Activated naive CD4-positive, alpha-beta T cell (primary cell): ENCODE results near the gene TMEM25.
"Not testable (repeated sequence)": the region's sequence is repeated elsewhere in the genome, so short reads cannot be mapped to it uniquely, and the experiment has no call there.

Source experiments
- DNase-seq, 4 experiments: peaks; one replicate each; lab custom pipeline; 2025; lab: John Stamatoyannopoulos, UW

The TMEM25 gene

DNA sequence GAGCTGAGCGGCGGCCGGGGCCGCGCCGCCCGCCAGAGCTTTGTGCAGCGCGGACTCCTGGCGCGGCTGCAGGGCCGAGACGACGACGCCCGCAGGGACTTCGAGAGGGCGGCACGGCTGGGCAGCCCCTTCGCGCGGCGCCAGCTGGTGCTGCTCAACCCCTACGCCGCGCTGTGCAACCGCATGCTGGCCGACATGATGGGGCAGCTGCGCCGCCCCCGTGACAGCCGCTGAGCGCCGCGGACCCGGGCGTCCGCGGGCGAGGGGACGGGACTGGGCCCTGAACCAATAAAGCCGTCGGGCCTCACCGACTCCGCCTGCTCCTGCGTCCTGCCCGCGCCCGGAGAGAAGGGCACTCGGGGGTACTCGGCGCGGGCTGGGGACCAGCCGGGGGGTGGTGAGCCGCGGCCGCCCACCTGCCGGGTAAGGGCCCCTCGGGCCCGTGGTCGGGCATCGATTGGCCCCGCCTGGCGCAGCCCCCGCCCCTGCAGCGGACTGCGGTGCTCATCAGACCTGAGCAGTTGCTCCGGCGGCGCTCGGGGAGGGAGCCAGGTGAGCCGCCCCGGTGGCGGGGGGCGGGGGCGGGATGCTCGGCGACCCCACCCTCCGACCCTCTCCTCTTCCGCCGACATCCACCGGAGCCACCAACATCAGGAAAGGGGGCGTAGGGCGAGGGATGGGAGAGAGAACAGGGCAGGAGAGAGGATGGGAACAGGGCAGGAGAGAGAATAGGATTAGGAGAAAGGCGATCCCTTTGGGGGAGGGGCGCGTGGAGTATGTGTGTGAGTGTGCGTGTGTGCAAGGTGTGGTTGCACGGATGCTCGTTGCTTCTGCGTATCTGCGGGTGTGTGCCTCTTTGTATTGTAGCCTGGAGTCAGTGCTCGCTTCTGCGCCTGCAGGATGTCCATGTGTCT lies at the start of gene TMEM25:
TMEM25 (plus strand) TSS at position 510 of the 914 bp plus-strand sequence. CDS start 610 bp downstream, outside the sequence.
- DNase-seq, result peak; percentile 36 to 70 (median 50)

DNA sequence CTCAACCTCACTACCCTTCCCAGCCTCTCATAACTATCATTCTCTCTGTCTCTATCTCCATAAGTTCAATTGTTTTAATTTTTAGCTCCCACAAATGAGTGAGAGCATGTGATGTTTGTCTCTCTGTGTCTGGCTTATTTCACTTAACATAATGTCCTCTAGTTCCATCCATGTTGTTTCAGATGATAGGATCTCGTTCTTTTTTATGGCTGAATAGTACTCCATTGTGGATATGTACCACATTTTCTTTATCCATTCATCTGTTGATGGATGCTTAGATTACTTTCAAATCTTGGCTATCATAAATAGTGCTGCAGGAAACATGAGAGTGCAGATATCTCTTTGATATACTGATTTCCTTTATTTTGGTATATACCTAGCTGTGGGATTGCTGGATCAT lies 49.8 kb upstream of the TMEM25 start:
- DNase-seq, result not testable (repeated sequence)

DNA sequence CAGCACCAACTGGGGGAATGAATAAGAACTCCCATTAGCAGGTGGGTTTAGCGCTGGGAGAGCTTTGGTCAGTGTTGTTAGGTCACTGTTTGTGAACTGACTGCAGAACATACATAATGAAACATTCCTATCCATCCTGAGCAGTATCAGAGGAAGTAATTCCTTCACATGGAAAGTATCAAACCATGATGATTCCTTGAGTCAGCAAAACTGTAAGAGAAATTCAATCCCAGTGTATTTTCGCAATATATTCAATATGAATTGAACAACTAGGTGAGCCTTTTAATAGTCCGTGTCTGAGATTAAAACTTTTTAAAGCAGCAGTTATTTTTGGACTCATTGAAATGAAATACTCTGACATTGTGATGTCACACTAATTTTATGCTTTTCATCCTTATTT lies 46.6 kb upstream of the TMEM25 start:
- DNase-seq, result no peak

DNA sequence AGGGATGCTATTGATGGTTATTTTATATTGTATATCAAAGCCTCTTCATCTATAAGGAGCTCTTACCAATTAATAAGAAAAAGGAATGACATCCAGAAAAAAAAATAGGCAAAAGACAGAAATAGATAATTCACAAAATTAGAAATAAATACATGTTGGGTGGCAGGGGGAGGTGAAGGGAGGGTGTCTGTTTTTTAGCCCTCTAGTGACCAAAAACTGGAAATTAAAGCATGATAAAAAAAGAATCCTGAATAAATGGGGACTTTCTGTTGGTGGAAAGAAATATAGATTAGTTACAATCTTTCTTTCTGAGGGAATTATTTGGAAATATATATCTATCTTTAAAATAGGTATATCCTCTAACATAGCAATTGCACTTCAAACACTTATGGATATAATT lies 45.7 kb upstream of the TMEM25 start:
- no peak for DNase-seq

DNA sequence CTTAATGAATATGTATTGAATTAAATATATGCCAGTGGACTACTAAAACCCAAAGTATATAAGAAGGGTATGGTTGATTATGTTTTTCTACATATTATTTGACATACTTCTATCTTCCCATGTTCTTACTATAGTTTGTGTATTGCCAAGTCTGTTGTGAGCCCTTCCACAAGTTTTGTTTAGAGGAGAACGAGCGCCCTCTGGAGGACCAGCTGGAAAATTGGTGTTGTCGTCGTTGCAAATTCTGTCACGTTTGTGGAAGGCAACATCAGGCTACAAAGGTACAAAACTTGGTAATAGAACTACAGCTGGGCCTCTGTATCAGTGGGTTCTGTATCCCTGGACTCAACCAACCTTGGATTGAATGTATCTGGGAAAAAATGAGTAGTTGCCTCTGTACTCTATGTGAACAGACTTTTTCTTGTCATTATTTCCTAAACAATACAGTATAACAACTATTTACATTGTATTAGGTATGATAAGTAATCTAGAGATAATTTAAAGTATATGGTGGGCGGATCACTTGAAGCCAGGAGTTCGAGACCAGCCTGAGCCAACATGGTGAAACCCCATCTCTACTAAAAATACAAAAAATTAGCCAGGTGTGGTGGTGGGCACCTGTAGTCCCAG lies 42.4 kb upstream of the TMEM25 start:
- peak; percentile 34 to 69 (median 48) for DNase-seq

DNA sequence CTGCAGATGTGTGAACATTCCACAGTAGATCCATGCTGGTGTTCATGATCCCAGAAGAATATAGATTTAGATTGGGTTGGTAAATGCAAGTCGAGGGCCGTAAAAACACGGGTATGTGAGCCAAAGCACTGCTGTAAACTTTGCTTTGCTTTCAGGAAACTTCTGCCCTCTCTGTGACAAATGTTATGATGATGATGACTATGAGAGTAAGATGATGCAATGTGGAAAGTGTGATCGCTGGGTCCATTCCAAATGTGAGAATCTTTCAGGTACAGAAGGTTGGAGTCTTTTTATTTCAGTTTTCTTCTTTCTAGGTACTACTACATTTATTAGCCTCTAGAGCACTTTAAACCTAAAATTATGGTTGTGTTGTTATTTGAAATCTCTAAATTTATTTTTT lies 40.0 kb upstream of the TMEM25 start:
- DNase-seq, result no peak

DNA sequence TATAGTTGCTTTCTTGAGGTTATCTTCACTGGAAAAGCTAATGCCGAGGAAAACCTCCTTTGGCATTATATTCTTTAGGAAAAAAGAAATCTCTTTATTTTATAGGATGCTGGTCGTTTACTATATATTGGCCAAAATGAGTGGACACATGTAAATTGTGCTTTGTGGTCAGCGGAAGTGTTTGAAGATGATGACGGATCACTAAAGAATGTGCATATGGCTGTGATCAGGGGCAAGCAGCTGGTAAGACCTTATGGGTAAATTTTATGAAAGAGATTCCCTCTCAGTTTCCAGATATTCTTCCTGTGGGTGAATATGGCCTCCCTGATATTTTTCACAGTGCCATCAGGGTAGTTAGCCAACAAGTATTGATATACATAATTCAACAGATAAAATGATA lies 33.2 kb upstream of the TMEM25 start:
- no peak for DNase-seq

DNA sequence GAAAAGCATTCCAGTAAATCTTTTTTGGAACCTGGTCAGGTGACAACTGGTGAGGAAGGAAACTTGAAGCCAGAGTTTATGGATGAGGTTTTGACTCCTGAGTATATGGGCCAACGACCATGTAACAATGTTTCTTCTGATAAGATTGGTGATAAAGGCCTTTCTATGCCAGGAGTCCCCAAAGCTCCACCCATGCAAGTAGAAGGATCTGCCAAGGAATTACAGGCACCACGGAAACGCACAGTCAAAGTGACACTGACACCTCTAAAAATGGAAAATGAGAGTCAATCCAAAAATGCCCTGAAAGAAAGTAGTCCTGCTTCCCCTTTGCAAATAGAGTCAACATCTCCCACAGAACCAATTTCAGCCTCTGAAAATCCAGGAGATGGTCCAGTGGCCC lies 27.8 kb upstream of the TMEM25 start:
- DNase-seq, result no peak

DNA sequence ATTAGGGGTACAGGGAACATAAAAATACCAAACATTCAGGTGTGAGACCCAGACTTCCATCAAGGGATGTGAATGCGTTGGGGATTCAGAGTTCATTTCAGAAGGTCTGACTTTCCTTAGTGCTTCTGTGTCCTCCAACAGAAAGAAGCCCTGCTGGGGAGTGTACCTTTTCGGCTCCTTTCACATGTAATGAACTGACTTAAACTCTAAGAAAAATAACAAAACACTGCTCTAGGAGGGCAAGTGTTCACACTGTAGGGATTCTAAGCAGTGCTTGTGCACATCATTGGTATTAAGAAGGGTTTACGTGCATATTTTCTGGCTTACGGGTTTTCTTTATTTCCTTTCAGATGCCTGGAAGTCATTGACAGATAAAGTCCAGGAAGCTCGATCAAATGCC lies 19.4 kb upstream of the TMEM25 start:
- DNase-seq, result no peak

DNA sequence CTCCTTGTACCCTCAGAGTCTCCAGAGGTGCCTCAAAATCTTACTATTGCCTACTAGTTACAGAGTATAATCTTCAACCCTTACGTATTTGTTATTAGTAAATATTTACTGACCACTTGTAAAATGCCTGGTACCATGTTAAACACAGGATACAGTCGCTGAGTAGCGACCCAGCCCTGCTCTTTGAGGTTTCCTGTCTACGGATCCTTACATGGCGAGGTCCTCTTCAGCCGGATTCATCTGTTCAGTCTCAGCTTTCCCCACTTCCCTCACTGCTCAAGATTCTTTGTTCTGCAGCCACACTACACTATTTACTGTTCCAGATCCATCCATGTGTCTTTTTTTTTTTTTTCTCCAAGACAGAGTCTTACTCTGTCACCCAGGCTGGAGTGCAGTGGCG lies 16.9 kb upstream of the TMEM25 start:
- DNase-seq, result no peak

DNA sequence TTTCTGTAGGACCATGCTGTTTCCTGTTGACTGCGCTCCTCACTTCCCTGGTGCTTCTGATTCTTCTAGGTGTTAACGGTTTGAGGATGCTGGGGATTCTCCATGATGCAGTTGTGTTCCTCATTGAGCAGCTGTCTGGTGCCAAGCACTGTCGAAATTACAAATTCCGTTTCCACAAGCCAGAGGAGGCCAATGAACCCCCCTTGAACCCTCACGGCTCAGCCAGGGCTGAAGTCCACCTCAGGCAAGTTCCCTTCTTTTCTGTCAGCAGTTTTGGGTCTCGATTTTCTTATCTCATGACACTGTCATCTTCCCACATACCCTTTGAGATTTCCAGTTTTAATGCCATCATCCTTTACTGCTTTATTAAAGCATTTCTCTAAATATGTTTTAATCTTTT lies 11.4 kb upstream of the TMEM25 start:
- no peak for DNase-seq

DNA sequence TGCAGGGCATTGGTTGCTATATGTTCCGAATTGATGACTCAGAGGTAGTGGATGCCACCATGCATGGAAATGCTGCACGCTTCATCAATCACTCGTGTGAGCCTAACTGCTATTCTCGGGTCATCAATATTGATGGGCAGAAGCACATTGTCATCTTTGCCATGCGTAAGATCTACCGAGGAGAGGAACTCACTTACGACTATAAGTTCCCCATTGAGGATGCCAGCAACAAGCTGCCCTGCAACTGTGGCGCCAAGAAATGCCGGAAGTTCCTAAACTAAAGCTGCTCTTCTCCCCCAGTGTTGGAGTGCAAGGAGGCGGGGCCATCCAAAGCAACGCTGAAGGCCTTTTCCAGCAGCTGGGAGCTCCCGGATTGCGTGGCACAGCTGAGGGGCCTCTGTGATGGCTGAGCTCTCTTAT lies 9.1 kb upstream of the TMEM25 start:
- DNase-seq, result no peak

DNA sequence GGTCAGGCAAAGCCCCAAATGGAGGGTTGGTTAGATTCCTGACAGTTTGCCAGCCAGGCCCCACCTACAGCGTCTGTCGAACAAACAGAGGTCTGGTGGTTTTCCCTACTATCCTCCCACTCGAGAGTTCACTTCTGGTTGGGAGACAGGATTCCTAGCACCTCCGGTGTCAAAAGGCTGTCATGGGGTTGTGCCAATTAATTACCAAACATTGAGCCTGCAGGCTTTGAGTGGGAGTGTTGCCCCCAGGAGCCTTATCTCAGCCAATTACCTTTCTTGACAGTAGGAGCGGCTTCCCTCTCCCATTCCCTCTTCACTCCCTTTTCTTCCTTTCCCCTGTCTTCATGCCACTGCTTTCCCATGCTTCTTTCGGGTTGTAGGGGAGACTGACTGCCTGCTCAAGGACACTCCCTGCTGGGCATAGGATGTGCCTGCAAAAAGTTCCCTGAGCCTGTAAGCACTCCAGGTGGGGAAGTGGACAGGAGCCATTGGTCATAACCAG lies 8.4 kb upstream of the TMEM25 start:
- no peak for DNase-seq

DNA sequence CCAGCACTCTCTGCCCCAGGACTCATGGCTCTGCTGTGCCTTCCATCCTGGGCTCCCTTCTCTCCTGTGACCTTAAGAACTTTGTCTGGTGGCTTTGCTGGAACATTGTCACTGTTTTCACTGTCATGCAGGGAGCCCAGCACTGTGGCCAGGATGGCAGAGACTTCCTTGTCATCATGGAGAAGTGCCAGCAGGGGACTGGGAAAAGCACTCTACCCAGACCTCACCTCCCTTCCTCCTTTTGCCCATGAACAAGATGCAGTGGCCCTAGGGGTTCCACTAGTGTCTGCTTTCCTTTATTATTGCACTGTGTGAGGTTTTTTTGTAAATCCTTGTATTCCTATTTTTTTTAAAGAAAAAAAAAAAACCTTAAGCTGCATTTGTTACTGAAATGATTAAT lies 6.6 kb upstream of the TMEM25 start:
- DNase-seq, result no peak

DNA sequence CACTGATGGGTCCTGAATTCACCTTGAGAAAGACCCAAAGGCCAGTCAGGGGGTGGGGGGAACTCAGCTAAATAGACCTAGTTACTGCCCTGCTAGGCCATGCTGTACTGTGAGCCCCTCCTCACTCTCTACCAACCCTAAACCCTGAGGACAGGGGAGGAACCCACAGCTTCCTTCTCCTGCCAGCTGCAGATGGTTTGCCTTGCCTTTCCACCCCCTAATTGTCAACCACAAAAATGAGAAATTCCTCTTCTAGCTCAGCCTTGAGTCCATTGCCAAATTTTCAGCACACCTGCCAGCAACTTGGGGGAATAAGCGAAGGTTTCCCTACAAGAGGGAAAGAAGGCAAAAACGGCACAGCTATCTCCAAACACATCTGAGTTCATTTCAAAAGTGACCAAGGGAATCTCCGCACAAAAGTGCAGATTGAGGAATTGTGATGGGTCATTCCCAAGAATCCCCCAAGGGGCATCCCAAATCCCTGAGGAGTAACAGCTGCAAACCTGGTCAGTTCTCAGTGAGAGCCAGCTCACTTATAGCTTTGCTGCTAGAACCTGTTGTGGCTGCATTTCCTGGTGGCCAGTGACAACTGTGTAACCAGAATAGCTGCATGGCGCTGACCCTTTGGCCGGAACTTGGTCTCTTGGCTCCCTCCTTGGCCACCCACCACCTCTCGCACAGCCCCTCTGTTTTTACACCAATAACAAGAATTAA lies 6.1 kb upstream of the TMEM25 start:
- no peak for DNase-seq

DNA sequence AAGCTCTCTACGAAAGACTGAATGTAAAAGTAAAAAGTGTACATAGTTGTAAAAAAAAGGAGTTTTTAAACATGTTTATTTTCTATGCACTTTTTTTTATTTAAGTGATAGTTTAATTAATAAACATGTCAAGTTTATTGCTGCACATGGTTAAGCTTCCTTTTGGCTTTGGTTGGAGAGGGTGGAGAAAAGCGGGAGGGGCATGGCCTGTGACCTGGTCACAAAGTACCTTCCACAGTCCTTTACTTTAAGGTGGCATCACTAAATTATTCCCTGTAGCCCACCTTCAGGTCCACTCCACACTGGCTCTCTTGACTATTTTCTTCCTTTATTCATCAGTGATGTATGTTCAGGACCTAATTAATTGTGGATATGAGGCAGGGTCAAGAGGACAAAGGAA lies 4.3 kb upstream of the TMEM25 start:
- no peak for DNase-seq

DNA sequence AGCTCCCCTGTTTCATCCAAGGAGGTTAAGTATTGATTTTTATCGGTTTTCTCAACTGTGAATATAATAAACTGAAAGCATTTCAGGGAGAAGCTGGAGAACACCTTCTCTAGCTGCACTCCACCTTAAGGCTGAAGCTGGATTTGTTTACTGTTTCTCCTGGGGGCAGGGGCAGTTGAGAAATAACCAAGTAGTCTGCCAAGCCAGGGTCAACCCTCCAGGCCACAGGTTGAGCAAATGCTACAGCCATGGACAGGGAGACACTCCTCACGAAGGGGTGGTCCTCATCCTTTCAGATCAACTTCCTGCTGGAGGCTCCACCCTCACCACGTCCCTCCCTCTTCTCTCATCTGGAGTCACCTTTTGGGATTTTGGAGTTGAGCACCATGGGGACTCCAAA lies 3.9 kb upstream of the TMEM25 start, which contains the start of gene TTC36:
TTC36 (plus strand) TSS at position 366 of the 400 bp plus-strand sequence; CDS start at position 387, 21 bp downstream.
- no peak for DNase-seq

DNA sequence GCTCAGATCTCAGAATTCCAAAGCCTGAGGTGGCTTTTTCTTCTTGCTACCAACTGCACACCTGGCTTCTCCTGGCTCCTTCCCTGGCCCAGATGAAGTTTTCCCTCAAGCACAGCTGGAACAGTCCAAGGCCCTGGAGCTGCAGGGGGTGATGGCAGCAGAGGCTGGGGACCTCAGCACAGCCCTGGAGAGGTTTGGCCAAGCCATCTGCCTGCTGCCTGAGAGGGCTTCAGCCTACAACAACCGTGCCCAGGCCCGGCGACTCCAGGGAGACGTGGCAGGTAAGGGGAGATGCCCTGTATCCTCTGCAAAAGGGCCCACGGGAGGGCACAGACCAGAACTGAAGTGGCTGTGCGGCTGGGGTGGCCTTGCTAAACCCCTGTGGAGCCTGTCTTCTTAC lies 2.5 kb upstream of the TMEM25 start:
- no peak for DNase-seq

DNA sequence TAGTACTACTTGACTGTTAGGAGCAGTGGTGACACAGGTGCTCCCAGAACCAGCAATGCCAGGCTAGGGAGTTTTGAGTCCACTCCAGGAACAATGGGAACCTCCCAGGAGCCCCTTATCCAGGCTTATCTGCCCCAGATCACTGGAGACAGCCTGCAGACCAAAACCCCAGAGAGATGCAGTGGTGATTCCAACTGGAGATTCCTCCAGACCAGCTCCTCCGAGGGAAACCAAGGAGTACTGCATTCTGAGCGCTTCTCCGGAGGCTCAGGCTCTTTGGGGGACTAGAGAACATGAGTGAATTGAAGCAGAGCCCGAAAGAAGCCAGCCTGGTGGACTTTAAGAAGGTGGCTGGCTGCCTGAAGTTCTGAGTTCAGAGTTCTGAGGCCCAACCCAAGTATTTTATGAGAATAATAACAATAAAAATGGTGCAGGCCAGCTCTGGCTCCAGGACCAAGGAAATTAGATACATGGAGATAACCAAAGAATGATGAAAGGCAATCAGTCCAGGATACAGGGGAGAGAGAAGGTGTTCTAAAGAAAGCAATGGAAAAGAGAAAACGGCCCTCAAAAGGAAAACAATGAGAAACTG lies 1.3 kb upstream of the TMEM25 start:
- DNase-seq, result no peak

DNA sequence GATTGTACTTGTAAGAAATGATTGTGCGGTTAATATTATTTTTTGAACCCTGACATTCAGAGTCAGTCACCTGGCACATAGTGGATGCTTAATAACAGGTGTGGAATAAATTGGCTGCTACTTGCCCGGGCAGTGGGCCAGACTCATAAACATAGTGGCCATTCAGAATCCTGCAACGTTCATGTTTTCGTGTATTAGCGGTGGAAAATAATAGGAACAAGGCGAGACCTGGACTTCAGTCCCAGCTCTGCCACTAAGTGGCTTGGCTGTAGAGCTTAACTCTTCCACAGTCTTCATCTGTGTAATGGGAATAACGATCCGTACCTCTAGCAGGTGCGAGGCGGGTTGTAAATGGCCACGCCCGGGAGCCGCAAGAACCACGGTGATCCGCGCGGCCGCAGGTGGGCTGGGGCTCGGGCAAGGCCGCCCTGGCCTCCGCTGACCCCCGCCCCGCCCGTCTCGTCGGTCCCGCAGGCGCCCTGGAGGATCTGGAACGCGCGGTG lies 761 bp upstream of the TMEM25 start:
- no peak for DNase-seq

DNA sequence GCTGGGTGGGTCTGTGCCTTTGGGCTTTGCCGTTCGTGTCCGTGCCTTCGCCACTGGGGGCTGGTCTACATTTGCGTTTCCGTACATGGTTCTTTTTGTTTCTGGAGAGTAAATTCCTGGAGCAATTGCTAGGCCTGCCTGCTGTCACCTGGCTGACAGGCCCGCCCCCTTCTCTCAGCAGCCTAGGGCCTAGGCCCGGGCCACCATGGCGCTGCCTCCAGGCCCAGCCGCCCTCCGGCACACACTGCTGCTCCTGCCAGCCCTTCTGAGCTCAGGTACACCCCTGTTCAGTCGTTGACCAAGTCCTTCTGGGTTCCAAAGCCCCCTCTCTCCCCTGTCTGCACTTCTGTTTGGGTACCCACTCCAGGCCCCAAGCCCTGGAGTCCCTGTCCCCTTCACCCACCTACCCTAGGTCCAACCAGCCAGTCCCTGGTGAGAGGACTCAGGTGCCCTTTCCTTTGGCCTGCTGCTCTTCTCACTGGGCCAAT lies 649 bp downstream of the TMEM25 start:
- no peak for DNase-seq

DNA sequence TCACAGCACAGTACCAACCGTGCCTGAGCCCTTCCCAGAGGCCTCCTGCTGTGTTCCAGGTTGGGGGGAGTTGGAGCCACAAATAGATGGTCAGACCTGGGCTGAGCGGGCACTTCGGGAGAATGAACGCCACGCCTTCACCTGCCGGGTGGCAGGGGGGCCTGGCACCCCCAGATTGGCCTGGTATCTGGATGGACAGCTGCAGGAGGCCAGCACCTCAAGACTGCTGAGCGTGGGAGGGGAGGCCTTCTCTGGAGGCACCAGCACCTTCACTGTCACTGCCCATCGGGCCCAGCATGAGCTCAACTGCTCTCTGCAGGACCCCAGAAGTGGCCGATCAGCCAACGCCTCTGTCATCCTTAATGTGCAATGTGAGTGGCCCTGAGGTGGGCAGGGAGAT lies 1.1 kb downstream of the TMEM25 start:
- no peak for DNase-seq
